DND-41 (cell line): ENCODE results near the gene UTRN.

Source experiments
- ATAC-seq: fragments of 200-7000 bp; cut with Tn5 transposase; 3 replicates; pipeline ENCODE4 v1.9.1; 2021; ENCODE audit warnings: low read depth; ENCODE audit not compliant: insufficient read depth
- DNase-seq: peaks from one replicate; pipeline ENCODE4 v3.0.0-alpha.2; 2020
- H2AFZ ChIP-seq: 2 replicates; pipeline ENCODE4 v1.6.0; 2012; ENCODE audit warnings: low read depth, low read length
- H3K27ac ChIP-seq: 2 replicates; pipeline ENCODE4 v1.5.1; 2012; ENCODE audit warnings: low read length, inconsistent platforms
- H3K27me3 ChIP-seq: fragments of 200-600 bp; sonication (generic); 2 replicates; pipeline ENCODE4 v1.6.0; 2012; ENCODE audit warnings: low read length, mild to moderate bottlenecking, inconsistent platforms; ENCODE audit not compliant: insufficient read depth, poor library complexity
- H3K36me3 ChIP-seq: 2 replicates; pipeline ENCODE4 v1.5.1; 2012; ENCODE audit warnings: low read length, inconsistent platforms; ENCODE audit not compliant: insufficient read depth
- H3K4me1 ChIP-seq: 2 replicates; pipeline ENCODE4 v1.5.1; 2012; ENCODE audit warnings: mild to moderate bottlenecking, low read length; ENCODE audit not compliant: insufficient read depth
- H3K4me2 ChIP-seq: 2 replicates; pipeline ENCODE4 v1.6.0; 2012; ENCODE audit warnings: mild to moderate bottlenecking, moderate library complexity, low read length, inconsistent platforms; ENCODE audit not compliant: insufficient read depth
- H3K4me3 ChIP-seq, 2 experiments: fragments of 200-600 bp in 1 of 2; shearing (Covaris generic) in 1 of 2; 2 replicates each; pipeline ENCODE4 v1.5.1; 2012 to 2016; ENCODE audit warnings: inconsistent platforms in 2 of 2, low read length in 2 of 2, mild to moderate bottlenecking in 2 of 2, low read depth in 1 of 2, moderate library complexity in 1 of 2
- H3K79me2 ChIP-seq: 2 replicates; pipeline ENCODE4 v1.6.0; 2012; ENCODE audit warnings: low read length, inconsistent platforms; ENCODE audit not compliant: insufficient read depth
- H3K9ac ChIP-seq: 2 replicates; pipeline ENCODE4 v1.6.0; 2012; ENCODE audit warnings: low read depth, mild to moderate bottlenecking, inconsistent platforms, low read length, moderate library complexity
- H3K9me3 ChIP-seq: 2 replicates; pipeline ENCODE4 v1.5.1; 2012; ENCODE audit warnings: low read length, moderate library complexity, mild to moderate bottlenecking, inconsistent platforms; ENCODE audit not compliant: insufficient read depth, severe bottlenecking
- H4K20me1 ChIP-seq: 2 replicates; pipeline ENCODE4 v1.6.0; 2012; ENCODE audit warnings: low read length; ENCODE audit not compliant: insufficient read depth
- EZH2 ChIP-seq: IDR thresholded peaks from 3 replicates; pipeline ENCODE4 v1.6.1; 2012; ENCODE audit warnings: borderline replicate concordance, low read depth, mild to moderate bottlenecking, moderate library complexity, low read length, inconsistent platforms; ENCODE audit not compliant: severe bottlenecking
- TF ChIP-seq, protein P1 (sequence below): IDR thresholded peaks from 2 replicates; pipeline ENCODE4 v1.5.1; 2012; ENCODE audit warnings: borderline replicate concordance, low read length, moderate library complexity, mild to moderate bottlenecking; ENCODE audit not compliant: poor library complexity, severe bottlenecking; ENCODE audit errors: extremely low read depth

UTRN gene

GRCh38 chr6:144264270-144265060 lies 20.7 kb upstream of the UTRN start:
- Histone ChIP-seq H3K27ac (no peak overlapping the region), H3K4me2 (no peak overlapping the region), H3K4me3 (no peak overlapping the region), H3K27me3 (no peaks in the 10 kb centered on the region), H4K20me1 (no peaks in the 10 kb centered on the region), H3K9ac (no peak overlapping the region), H3K9me3 (peaks cover 6% of the 10 kb centered on the region), H2AFZ (no peak overlapping the region), H3K79me2 (no peaks in the 10 kb centered on the region), H3K4me1 (no peaks in the 10 kb centered on the region), H3K36me3 (no peaks in the 10 kb centered on the region)
- DNase-seq = no peak
- ATAC-seq = no peak
- no peak for TF ChIP-seq EZH2
- TF ChIP-seq, protein P1, sequence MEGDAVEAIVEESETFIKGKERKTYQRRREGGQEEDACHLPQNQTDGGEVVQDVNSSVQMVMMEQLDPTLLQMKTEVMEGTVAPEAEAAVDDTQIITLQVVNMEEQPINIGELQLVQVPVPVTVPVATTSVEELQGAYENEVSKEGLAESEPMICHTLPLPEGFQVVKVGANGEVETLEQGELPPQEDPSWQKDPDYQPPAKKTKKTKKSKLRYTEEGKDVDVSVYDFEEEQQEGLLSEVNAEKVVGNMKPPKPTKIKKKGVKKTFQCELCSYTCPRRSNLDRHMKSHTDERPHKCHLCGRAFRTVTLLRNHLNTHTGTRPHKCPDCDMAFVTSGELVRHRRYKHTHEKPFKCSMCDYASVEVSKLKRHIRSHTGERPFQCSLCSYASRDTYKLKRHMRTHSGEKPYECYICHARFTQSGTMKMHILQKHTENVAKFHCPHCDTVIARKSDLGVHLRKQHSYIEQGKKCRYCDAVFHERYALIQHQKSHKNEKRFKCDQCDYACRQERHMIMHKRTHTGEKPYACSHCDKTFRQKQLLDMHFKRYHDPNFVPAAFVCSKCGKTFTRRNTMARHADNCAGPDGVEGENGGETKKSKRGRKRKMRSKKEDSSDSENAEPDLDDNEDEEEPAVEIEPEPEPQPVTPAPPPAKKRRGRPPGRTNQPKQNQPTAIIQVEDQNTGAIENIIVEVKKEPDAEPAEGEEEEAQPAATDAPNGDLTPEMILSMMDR = no peak

DNA sequence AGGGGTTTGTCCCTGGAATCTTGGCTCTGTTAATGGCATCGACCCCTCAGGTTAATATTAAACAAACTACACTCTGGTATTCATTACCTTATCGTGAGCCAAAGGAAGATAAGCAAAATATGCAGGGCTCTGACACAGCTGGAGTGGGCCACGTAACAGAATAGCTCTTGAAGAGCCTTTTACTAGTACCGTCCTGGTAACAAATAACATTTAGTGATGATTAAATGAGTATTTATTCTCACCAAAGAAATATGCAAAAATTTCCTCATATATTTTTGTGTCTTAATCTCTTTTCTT lies 20.1 kb upstream of the UTRN start:
- Histone ChIP-seq H4K20me1 (no peaks in the 10 kb centered on the region), H3K27me3 (no peaks in the 10 kb centered on the region), H3K4me3 (no peak overlapping the region), H3K36me3 (no peaks in the 10 kb centered on the region), H3K79me2 (no peaks in the 10 kb centered on the region), H3K9ac (no peak overlapping the region), H3K4me2 (no peak overlapping the region), H3K9me3 (peaks cover 6% of the 10 kb centered on the region), H3K4me1 (no peaks in the 10 kb centered on the region), H3K27ac (no peak overlapping the region), H2AFZ (no peak overlapping the region)
- DNase-seq = no peak
- no peak for TF ChIP-seq EZH2
- TF ChIP-seq, protein P1 = no peak
- ATAC-seq = no peak

DNA sequence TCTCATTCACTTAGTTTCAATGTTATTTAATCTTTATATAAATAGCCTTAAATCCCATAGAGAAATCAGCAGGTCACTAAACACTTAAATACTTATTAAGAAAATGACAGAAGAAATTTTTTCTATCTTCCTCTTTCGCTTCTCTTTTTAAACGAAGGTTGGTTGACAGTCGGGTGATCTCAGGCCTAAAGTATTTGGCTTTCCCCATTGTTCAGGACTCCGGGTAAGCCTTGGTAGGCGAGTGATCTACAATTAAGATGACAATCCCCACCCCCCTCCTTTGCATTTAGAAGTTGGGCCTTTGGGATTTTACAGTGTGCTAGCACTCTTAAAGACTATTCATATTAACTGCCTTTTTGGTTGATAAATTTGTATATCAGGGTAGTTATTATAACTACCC lies 19.7 kb upstream of the UTRN start:
- Histone ChIP-seq H3K27me3 (no peaks in the 10 kb centered on the region), H3K4me1 (no peaks in the 10 kb centered on the region), H3K9ac (no peak overlapping the region), H3K4me2 (no peak overlapping the region), H3K79me2 (no peaks in the 10 kb centered on the region), H3K4me3 (no peak overlapping the region), H3K36me3 (no peaks in the 10 kb centered on the region), H4K20me1 (no peaks in the 10 kb centered on the region), H2AFZ (no peak overlapping the region), H3K9me3 (peaks cover 6% of the 10 kb centered on the region), H3K27ac (no peak overlapping the region)
- ATAC-seq = no peak
- no peak for DNase-seq
- no peak for TF ChIP-seq EZH2
- TF ChIP-seq, protein P1 = no peak
